Measurements from ENCODE around the gene CREB3L2. TPM values are rescaled to one million over a fixed set of nuclear protein-coding genes. Genes with fewer than 3 reads are reported as not detected.

Gene CREB3L2
- total RNA-seq, 1 experiment from 2014 or later, result 60.6 TPM

GRCh38 chr7:138025215-138026186 is 23.6 kb upstream of the CREB3L2 start:
- no peak for DNase-seq (ENCODE audit: low spot score)
- TF ChIP-seq NR3C1 (CRISPR knock-in tag; conservative IDR thresholded peaks at IDR 0.05; ENCODE audit: low read depth), result no peak
- no peak for TF ChIP-seq ZNF671 (CRISPR knock-in tag; IDR thresholded peaks at IDR 0.05)
- TF ChIP-seq HMGA2 (CRISPR knock-in tag; IDR thresholded peaks at IDR 0.05), result no peak
- TF ChIP-seq ZBTB43 (CRISPR knock-in tag; IDR thresholded peaks at IDR 0.05), result no peak
- no peak for TF ChIP-seq ZNF121 (CRISPR knock-in tag; IDR thresholded peaks at IDR 0.05)
- no peak for TF ChIP-seq FOXP4 (CRISPR knock-in tag; IDR thresholded peaks at IDR 0.05)
- TF ChIP-seq GTF2I (CRISPR knock-in tag; conservative IDR thresholded peaks at IDR 0.05), result no peak
- no peak for TF ChIP-seq ZNF416 (CRISPR knock-in tag; IDR thresholded peaks at IDR 0.05)
- TF ChIP-seq JAZF1 (CRISPR knock-in tag; IDR thresholded peaks at IDR 0.05), result no peak
- TF ChIP-seq CBFB (CRISPR knock-in tag; IDR thresholded peaks at IDR 0.05; ENCODE audit: low read depth), result no peak
- no peak for TF ChIP-seq E2F4 (CRISPR knock-in tag; IDR thresholded peaks at IDR 0.05; ENCODE audit: borderline replicate concordance, low read depth)
- no peak for TF ChIP-seq PRDM15 (CRISPR knock-in tag; IDR thresholded peaks at IDR 0.05)
- TF ChIP-seq ARID4B (CRISPR knock-in tag; IDR thresholded peaks at IDR 0.05; ENCODE audit: borderline replicate concordance), result no peak
- TF ChIP-seq ZNF532 (CRISPR knock-in tag; IDR thresholded peaks at IDR 0.05; ENCODE audit: borderline replicate concordance), result no peak
- TF ChIP-seq ZBTB21 (CRISPR knock-in tag; IDR thresholded peaks at IDR 0.05; ENCODE audit: borderline replicate concordance), result no peak
- no peak for TF ChIP-seq EMX1 (CRISPR knock-in tag; IDR thresholded peaks at IDR 0.05)
- no peak for TF ChIP-seq SMAD3 (CRISPR knock-in tag; IDR thresholded peaks at IDR 0.05; ENCODE audit: borderline replicate concordance)
- POLR2A ChIA-PET, result no interaction called here
- CTCF ChIA-PET, result no interaction called here
- peaks cover 45% of the 10 kb centered on the region for H3K4me1 Mint-ChIP-seq
- ATAC-seq, result no peak
- H3K9me3 Mint-ChIP-seq, result peaks cover 37% of the 10 kb centered on the region
- no peaks in the 10 kb centered on the region for H3K27me3 Mint-ChIP-seq (ENCODE audit: low read depth)
- H3K36me3 Mint-ChIP-seq, result peaks cover 39% of the 10 kb centered on the region
- H3K27ac Mint-ChIP-seq, result no peak overlapping the region
- no peak overlapping the region for H3K4me3 Mint-ChIP-seq
